Stimulated activated CD8-positive, alpha-beta memory T cell treated with anti-CD3 and anti-CD28 coated beads, Interleukin-15, amount 100 ng/mL, for 1 hour (primary cell): ENCODE results near the gene VPS26A.
"Not testable (repeated sequence)": the region's sequence is repeated elsewhere in the genome, so short reads cannot be mapped to it uniquely, and the experiment has no call there.

Experiments
- DNase-seq: peaks from one replicate; pipeline ENCODE4 v3.0.0-alpha.2; 2020; ENCODE audit warnings: low read depth

The VPS26A gene

GRCh38 chr10:69103784-69104183 lies 20.2 kb upstream of the VPS26A start:
- DNase-seq = no peak

DNA sequence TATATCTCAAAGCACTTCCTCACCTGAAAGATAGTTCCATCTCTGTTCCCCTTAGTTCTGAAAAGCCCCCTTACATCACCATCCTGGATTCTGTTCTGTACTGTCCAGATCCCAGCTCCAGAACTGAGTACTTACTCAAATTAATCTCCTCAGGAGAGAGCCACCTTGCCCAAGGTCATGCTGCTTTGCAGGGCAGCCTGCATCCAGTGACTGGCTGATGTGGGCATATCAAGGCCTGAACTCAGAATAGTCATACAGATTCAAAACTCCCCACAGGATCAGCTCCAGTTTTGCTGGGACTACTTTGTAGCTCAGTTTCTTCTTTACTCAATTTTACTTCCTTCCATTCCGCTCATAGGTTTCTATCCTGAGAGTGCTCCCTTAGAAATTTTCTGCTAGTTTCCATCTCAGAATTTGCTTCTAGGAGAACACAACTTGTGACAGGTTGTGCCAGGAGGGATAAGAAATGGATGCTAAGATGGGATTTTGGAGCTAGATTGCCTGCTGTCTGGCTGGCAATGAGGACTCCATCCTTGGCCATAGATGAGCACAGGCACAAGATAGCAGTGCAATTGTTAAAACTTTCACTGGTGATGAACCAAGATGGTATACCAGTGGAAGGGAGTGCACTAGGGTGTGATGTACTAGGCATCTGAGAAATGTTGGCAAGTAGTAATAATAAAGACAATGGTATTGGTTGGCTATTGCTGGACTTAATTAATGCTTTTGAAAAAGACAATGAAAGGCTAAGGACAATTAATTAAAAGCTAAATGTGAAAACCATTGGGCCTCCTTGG lies 18.8 kb upstream of the VPS26A start:
- DNase-seq = no peak

- no peak for DNase-seq
Measured at GRCh38 chr10:69107176-69107490, 16.8 kb upstream of the VPS26A start.

DNA sequence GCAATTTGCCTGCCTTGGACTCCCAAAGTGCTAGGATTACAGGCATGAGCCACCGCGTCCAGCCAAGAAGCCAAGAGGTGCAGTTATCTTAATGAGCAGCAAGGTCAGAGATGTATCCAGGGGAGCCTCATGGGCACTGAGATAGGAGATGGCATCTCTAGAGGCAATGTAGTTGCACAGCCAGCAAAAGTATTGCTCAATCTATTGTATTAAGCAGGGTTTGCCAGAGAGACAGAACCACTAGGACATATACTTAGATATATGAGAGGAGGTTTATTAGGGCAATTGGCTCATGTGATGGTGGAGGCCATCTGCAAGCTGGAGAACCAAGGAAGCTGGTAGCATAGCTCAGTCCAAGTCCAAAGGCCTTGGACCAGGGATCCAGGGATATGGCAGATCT lies 16.3 kb upstream of the VPS26A start:
- DNase-seq = no peak

DNA sequence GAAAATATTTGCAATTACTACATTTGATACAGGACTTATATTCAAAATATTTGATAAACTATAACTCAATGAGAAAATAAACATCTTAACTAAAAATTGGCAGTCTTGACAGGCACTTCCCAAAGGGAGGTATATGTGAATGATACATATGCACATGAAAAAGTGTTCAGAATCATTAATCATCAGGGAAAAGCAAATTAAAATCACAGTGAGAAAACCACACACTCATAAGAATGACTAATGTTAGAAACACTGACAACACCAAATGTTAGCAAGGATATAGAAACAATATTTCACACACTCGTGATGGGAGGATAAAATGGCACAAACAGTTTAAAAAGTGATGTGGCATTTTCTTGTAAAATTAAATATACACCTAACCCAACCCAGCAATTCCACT lies 4.1 kb upstream of the VPS26A start:
- no peak for DNase-seq

DNA sequence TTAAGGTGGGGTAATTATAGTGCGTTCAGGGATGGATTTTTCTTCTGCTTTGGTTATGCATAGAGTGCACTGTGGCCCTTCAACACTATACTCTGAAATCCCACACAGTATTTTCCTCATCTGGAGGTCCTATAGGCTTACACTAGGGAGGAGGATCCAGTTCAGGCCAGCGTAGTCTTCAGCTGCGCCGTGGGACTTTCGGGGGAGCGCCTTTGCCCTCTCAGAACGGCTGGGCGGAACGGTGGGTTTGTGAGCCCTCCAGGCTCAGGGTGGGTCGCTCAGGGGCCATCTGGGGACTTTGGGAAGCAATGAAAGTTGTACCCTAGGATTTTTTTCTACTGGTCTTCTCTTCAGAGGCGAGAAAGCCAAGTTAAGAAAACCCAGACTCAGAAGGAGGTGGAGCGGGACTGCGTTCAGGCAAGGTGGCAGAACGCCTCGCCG lies 652 bp upstream of the VPS26A start:
- no peak for DNase-seq

- no peak for DNase-seq
Measured at GRCh38 chr10:69124563-69125268, 738 bp downstream of the VPS26A start.

GRCh38 chr10:69125554-69125953 lies 1.6 kb downstream of the VPS26A start:
- no peak for DNase-seq

- no peak for DNase-seq
Measured at GRCh38 chr10:69130251-69130650, 6.3 kb downstream of the VPS26A start.

DNA sequence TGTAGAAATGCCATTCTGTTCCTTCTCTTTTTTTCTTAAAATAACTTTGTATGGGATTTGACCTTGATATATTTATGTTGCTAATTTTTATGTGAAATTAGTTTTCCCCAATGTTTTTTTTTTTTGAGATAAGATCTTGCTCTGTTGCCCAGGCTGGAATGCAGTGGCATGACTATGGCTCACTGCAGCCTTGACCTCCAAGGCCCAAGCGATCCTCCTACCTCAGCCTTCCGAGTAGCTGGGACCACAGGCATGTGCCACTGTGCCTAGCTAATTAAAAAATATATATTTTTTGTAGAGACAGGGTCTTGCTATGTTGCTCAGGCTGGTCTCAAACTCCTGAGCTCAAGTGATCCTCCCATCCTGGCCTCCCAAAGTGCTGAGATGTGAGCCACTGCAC lies 16.0 kb downstream of the VPS26A start:
- no peak for DNase-seq

DNA sequence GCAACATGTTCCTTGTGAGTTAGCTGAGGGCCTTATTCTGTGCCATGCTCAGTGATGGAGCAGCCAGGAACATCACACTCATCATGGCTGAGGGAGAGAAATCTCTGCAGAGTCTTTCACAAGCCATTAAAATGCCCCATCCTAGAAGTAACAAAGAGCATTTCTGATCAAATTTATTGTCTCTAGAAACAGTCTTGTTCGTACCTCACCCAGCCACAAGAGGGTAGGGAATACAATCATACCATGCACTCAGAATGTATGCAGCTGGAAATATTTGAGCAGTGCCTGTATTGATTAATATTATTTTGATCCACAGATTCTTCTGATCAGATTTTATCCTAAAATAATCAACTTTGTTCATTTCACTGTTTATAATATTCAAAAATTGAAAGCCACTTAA lies 17.3 kb downstream of the VPS26A start:
- DNase-seq = no peak

DNA sequence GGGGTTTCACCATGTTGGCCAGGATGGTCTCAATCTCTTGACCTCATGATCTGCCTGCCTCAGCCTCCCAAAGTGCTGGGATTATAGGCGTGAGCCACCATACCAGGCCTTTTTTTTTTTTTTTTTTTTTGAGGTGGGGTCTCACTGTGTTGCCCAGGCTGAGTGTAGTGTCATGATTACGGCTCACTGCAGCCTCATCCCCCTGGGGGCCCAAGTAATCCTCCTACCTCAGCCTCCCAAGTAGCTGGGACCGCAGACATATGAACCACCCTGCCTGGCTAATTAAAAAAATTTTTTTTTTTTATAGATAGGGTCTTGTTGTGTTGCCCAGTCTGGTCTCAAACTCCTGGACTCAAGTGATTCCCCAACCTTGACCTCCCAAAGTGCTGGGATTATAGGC lies 18.1 kb downstream of the VPS26A start:
- DNase-seq = not testable (repeated sequence)

GRCh38 chr10:69142983-69143382 lies 19.0 kb downstream of the VPS26A start:
- DNase-seq = no peak

DNA sequence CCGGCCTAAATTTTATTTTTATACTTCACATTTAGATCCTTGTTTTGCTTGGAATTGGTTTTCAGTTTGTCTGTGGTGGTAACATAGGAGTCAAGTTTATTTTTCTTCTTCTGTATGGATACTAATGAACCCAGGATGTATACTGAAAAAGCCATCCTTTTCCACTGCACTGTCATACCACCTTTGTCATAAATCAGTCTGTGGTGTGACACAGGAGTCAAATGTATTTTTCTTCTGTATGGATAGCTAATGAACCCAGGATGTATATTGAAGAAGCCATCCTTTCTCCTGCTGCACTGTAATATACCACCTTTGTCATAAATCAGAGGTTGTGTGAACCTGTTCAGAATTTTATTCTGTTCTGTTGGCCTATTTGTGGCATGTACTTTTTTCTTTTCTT lies 21.4 kb downstream of the VPS26A start:
- DNase-seq = no peak

DNA sequence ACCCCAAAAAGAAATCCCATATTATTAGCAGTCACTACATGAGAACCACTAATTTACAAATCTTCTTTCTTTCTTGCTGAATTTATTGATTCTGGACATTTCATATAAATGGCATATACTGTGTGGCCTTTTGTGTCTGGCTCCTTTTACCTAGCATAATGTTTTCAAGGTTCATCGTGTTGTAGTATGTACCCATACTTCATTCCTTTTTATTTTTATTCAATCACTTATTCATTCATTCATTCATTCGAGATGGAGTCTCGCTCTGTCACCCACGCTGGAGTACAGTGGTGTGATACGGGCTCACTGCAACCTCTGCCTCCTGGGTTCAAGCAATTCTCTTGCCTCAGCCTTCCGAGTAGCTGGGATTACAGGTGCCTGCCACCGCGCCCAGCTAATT lies 21.9 kb downstream of the VPS26A start:
- no peak for DNase-seq

DNA sequence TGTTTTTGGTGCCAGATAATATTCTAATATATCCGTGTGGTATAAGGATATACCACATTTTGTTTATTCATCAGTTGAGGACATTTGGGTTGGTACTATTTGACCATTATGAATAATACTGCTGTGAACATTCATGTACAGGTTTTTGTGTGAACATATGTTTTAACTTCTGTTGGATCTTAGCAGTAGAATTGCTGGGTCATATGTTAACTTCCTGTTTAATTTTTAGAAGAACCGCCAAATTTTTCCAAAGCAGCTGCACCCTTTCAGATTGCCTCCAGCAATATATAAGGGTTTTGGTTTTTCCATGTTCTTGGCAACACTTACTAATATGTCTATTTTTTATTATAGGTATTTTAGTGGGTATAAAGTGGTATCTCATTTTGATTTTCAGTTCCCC lies 22.8 kb downstream of the VPS26A start:
- no peak for DNase-seq

DNA sequence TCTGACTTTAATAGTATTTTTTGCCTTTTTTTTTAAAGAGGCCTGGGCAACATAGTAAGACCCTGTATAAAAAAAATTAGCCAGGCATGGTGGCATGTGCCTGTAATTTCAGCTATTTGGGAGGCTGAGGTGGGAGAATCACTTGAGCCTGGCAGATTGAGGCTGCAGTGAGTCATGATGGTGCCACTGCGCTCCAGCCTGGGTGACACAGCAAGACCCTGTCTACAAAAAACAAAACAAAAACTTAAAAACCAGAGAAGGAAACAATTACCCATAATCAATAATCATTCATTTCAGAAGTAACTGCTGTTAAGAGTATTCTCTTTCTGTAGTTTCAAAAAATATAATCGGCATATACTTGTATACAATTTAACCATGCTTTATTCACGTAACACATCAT lies 28.0 kb downstream of the VPS26A start:
- no peak for DNase-seq

DNA sequence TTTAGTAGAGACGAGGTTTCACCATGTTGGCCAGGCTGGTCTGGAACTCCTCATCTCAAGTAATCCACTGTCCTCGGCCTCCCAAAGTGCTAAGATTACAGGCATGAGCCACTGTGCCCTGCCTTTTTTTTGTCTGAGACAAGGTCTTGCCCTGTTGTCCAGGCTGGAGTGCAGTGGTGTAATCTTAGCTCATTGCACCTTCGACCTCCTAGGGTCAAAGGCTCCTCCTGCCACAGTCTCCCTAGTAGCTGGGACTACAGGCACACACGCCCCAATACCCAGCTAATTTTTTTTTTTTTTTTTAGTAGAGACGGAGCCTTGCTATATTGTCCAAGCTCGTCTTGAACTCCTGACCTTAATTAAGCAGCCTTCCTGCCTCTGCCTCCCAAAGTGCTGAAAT lies 29.2 kb downstream of the VPS26A start:
- no peak for DNase-seq

GRCh38 chr10:69160809-69161241 lies 36.8 kb downstream of the VPS26A start:
- no peak for DNase-seq

DNA sequence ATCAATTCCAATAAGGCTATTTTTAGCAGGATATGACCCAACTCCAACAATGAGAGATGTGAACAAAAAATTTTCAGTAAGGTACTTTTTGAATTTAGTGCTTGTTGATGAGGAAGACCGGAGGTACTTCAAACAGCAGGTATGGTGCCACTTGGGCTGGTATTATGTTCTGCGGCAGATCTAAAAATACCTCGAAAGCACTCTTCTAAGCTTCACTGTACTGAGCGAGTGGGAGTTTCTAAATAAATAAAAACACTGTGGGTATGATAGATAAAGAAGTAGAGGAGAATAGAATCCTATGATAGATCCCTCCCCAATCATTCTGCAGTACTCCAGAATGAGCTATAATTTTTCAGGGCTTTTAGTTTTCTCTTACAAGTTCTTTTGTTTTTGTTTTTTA lies 44.5 kb downstream of the VPS26A start:
- no peak for DNase-seq

DNA sequence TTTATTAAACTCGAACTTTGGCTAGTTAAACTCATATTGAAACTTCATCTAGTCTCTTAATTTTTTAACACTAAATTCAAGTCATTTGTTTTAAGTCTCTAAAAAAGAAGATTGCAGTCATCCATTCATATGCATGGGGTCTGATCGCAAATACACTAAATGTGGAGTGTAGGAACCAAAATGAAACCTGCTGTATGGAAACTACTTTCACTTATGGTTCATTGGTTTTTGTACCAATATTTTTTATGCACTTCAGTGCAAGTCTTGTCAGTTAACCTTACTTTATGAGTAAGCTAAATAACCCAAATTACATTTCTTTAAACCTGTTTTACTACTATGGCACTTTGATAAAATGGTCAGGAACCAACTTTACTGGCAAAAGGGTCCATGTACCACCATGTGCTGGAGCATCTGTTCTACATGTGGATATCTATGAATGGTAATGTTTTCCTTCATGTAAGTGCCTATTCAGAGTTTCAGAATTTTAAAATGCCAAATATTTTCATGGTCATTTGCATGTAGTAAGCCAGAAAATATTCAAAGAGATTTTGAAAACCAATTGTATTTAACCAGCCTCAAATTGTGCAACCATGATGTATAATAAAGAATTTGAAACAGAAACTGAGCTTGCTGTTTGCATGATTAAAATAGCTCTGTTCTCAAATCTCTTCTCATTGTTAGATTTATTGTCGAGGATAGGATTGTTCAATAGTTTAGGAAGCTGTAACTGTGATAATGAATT lies 48.4 kb downstream of the VPS26A start:
- DNase-seq = no peak

- DNase-seq = not testable (repeated sequence)
Measured at GRCh38 chr10:69175326-69175725, 51.3 kb downstream of the VPS26A start.

DNA sequence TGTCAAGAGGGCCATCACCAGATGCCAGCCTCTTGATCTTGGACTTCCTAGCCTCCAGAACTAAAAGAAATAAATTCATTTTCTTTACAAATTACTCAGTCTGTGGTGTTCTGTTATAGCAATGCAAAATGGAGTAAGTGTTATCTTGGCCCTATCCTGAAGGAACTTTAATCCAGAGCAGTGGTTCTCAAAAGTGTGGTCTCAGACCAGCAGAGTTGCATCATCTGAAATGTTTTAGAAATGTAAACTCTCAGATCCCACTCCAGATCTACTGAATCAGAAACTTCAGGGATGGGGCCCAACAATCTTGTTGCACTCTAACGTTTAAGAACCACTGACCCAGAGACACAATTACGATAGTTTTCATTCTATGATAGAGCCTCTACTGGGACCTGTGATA lies 52.8 kb downstream of the VPS26A start:
- no peak for DNase-seq
